HUES6 (cell line): Measurements from ENCODE around the gene UBAC1.
"Not testable (repeated sequence)": the region's sequence is repeated elsewhere in the genome, so short reads cannot be mapped to it uniquely, and the experiment has no call there.

Source experiments
- H3K27ac ChIP-seq: 2 replicates; pipeline ENCODE4 v1.7.0; 2013; ENCODE audit warnings: low read depth, mild to moderate bottlenecking, low read length, inconsistent platforms
- H3K27me3 ChIP-seq: 2 replicates; pipeline ENCODE4 v1.6.1; 2013; ENCODE audit warnings: low read length; ENCODE audit not compliant: control insufficient read depth, insufficient read depth
- H3K36me3 ChIP-seq: 2 replicates; pipeline ENCODE4 v1.6.1; 2013; ENCODE audit warnings: low read length; ENCODE audit not compliant: control insufficient read depth, insufficient read depth
- H3K4me1 ChIP-seq: 2 replicates; pipeline ENCODE4 v1.6.1; 2013; ENCODE audit warnings: low read length; ENCODE audit not compliant: control insufficient read depth, insufficient read depth
- H3K4me3 ChIP-seq: 2 replicates; pipeline ENCODE4 v1.5.1; 2013; ENCODE audit warnings: low read depth, low read length
- H3K9ac ChIP-seq: one replicate; pipeline ENCODE4 v1.6.1; 2013; ENCODE audit warnings: mild to moderate bottlenecking, low read length
- H3K9me3 ChIP-seq: 2 replicates; pipeline ENCODE4 v1.6.1; 2013; ENCODE audit warnings: low read depth, low read length; ENCODE audit not compliant: control insufficient read depth, insufficient read depth

UBAC1 gene

GRCh38 chr9:135975834-135976233 is 14.7 kb upstream of the UBAC1 start:
- Histone ChIP-seq H3K9me3 (no peaks in the 10 kb centered on the region), H3K27ac (no peak overlapping the region), H3K27me3 (no peaks in the 10 kb centered on the region), H3K4me1 (peaks cover 7% of the 10 kb centered on the region; the same call in 1 of the 2 replicates), H3K36me3 (no peaks in the 10 kb centered on the region), H3K4me3 (no peak overlapping the region), H3K9ac (no peak overlapping the region)

DNA sequence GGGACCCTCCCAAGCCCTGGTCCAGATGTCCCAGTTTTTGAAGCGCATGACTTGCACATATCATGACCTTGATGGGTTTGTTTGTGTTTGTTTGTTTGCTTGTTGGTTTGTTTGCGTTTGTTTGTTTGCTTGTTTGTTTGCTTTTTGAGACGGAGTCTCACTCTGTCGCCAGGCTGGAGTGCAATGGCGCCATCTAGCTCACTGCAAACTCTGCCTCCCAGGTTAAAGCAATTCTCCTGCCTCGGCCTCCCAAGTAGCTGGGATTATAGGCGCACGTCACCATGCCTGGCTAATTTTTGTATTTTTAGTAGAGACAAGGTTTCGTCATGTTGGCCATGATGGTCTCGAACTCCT is 13.0 kb upstream of the UBAC1 start:
- H3K9ac ChIP-seq = no peak overlapping the region
- H3K9me3 ChIP-seq = no peaks in the 10 kb centered on the region
- H3K27me3 ChIP-seq = no peaks in the 10 kb centered on the region
- H3K27ac ChIP-seq = no peak overlapping the region
- peaks cover 7% of the 10 kb centered on the region; the same call in 1 of the 2 replicates for H3K4me1 ChIP-seq
- no peak overlapping the region for H3K4me3 ChIP-seq
- no peaks in the 10 kb centered on the region for H3K36me3 ChIP-seq

- Histone ChIP-seq H3K9ac (no peak overlapping the region), H3K27ac (no peak overlapping the region), H3K9me3 (no peaks in the 10 kb centered on the region), H3K36me3 (no peaks in the 10 kb centered on the region), H3K4me3 (no peak overlapping the region), H3K4me1 (peaks cover 7% of the 10 kb centered on the region; the same call in 1 of the 2 replicates), H3K27me3 (no peaks in the 10 kb centered on the region)
These were observed 12.4 kb upstream of the UBAC1 start for GRCh38 chr9:135973277-135974219.

DNA sequence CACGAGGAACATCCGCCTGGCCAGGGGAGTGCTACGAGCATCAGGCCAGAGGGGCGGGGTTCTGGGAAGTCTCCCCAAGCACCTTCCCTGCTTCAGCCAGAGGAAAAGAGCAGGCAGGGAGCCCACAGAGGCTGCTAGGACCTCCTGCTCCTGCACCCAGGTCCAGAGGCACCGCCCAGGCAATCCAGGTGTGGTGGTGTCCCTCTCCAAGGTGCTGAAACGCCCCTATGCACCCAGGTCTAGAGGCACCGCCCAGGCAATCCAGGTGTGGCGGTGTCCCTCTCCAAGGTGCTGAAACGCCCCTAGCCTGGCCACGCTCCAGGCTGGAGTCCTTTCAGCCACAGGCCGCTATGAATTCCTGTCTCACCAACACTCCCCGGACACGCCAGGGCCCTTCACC is 10.7 kb upstream of the UBAC1 start:
- Histone ChIP-seq H3K36me3 (no peaks in the 10 kb centered on the region), H3K4me3 (no peak overlapping the region), H3K4me1 (peaks cover 12% of the 10 kb centered on the region), H3K27me3 (no peaks in the 10 kb centered on the region), H3K9ac (no peak overlapping the region), H3K27ac (no peak overlapping the region), H3K9me3 (no peaks in the 10 kb centered on the region)

GRCh38 chr9:135971111-135971766 is 10.1 kb upstream of the UBAC1 start:
- Histone ChIP-seq H3K27me3 (no peaks in the 10 kb centered on the region), H3K9me3 (no peaks in the 10 kb centered on the region), H3K27ac (no peak overlapping the region), H3K4me3 (no peak overlapping the region), H3K9ac (no peak overlapping the region), H3K36me3 (no peaks in the 10 kb centered on the region), H3K4me1 (peaks cover 9% of the 10 kb centered on the region)

DNA sequence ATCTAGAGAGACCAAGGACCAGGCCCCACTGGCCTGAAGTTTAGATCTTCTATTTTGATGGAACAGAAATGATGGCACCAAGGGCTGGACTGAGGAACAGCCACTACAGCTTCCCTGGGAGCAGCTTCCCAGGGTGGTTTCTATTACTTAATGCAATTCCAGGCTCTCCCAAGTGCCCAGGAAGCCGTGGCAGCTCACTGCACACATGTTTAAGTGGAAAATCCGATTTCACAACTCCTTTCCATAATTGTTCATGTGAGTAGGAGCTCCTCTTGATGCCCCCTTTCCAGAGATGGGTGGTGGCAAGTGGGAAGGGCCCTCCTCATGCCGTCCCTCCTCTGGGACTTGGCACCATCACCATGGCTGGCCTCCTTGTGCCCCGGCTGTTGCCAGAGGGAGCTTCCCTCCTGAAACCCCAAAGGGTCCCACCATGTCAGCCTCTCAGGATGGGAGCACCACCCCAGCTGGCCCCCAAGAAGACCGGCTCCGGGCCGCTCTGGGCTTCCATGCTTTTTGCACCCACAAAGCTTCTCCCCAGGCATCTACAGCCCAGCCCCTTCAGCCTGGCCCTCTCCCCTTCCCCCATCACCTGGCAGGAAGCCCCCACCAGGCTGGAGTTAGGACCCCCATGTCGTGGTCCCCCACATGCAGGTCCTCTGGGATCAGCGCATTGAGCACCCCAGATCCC is 9.1 kb upstream of the UBAC1 start:
- H3K27me3 ChIP-seq = no peaks in the 10 kb centered on the region
- H3K4me1 ChIP-seq = peaks cover 9% of the 10 kb centered on the region
- H3K4me3 ChIP-seq = no peak overlapping the region
- no peak overlapping the region for H3K27ac ChIP-seq
- H3K9ac ChIP-seq = no peak overlapping the region
- no peaks in the 10 kb centered on the region for H3K9me3 ChIP-seq
- H3K36me3 ChIP-seq = no peaks in the 10 kb centered on the region

DNA sequence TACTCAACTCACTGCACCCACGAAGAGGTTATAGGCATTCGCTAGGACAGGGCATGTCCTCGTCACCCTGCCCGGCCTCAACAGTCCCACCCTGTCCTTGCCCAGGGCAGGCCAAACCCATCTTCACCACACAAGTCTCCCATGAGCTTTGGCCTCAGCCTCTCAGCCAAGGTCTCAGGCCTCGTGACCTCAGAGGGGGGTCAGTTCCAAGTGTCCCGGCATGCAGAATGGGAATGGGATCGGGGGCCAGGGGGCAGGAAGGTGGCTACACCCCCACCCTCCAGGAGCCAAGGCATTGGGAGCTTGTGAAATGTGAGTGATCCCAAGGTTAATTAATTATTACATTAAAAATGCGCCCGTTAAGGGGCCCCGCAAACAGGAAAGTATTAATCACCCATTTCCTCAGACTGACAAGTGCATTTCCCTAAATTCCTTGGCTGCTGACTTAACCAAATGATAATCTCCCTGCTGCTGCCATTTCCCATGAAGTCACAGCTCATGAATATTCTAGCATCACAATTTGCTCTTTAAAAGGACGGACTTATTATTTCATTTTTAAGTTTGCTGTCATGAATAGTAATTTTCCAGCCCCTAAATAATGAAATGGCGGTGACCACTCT is 8.0 kb upstream of the UBAC1 start:
- peaks cover 9% of the 10 kb centered on the region for H3K4me1 ChIP-seq
- H3K36me3 ChIP-seq = no peaks in the 10 kb centered on the region
- H3K27ac ChIP-seq = no peak overlapping the region
- H3K27me3 ChIP-seq = no peaks in the 10 kb centered on the region
- no peak overlapping the region for H3K9ac ChIP-seq
- no peak overlapping the region for H3K4me3 ChIP-seq
- no peaks in the 10 kb centered on the region for H3K9me3 ChIP-seq

- Histone ChIP-seq H3K4me3 (no peak overlapping the region), H3K4me1 (peaks cover 9% of the 10 kb centered on the region)
These were observed 7.4 kb upstream of the UBAC1 start for GRCh38 chr9:135968601-135969000.

DNA sequence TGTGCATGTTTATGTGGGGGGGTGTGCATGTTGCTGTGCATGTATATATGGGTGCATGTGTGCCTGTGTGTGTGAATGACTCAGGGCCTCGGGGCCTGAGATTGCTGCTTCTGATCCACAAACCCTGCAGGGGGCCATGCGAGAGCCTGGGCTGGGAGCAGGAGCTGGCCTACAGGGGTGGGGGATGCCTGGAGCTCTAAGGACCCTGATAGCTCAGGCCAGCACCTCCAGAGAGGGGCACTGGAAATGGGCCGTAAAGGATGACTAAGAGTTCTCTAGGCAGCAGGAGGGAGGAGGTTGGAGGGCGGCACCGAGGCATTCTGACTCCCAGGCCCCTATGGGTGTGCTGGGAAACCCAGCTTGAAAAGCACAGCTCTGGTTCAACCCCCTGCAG is 6.9 kb upstream of the UBAC1 start:
- H3K4me1 ChIP-seq = peaks cover 9% of the 10 kb centered on the region
- no peaks in the 10 kb centered on the region for H3K9me3 ChIP-seq
- H3K9ac ChIP-seq = no peak overlapping the region
- H3K36me3 ChIP-seq = no peaks in the 10 kb centered on the region
- no peaks in the 10 kb centered on the region for H3K27me3 ChIP-seq
- H3K27ac ChIP-seq = no peak overlapping the region
- no peak overlapping the region for H3K4me3 ChIP-seq

More at GRCh38 chr9:135968601-135969000, 7.4 kb upstream of the UBAC1 start:
- H3K27ac ChIP-seq = no peak overlapping the region
- no peaks in the 10 kb centered on the region for H3K27me3 ChIP-seq
- H3K9ac ChIP-seq = no peak overlapping the region
- H3K9me3 ChIP-seq = no peaks in the 10 kb centered on the region
- no peaks in the 10 kb centered on the region for H3K36me3 ChIP-seq

GRCh38 chr9:135966916-135967260 is 5.7 kb upstream of the UBAC1 start:
- not testable (repeated sequence) for H3K4me1 ChIP-seq, H3K9ac ChIP-seq, H3K36me3 ChIP-seq

More at GRCh38 chr9:135966916-135967260, 5.7 kb upstream of the UBAC1 start:
- not testable (repeated sequence) for H3K27ac ChIP-seq, H3K9me3 ChIP-seq, H3K27me3 ChIP-seq, H3K4me3 ChIP-seq
